AG09309 (cell line): ENCODE measurements around the gene ADAMTS4.

ENCODE experiments used
- DNase-seq: peaks from one replicate; pipeline ENCODE4 v3.0.0-alpha.2; 2010; ENCODE audit warnings: low read depth
- H3K4me3 ChIP-seq: 2 replicates; pipeline ENCODE4 v1.5.1; 2011; ENCODE audit warnings: mild to moderate bottlenecking, low read depth, low read length, moderate library complexity; ENCODE audit not compliant: control insufficient read depth
- TF ChIP-seq, protein P1 (sequence below): IDR thresholded peaks from 2 replicates; pipeline ENCODE4 v1.5.1; 2011; ENCODE audit warnings: mild to moderate bottlenecking, low read depth, low read length, inconsistent platforms; ENCODE audit not compliant: insufficient read depth, control insufficient read depth; ENCODE audit errors: missing control alignments

The ADAMTS4 gene

DNA sequence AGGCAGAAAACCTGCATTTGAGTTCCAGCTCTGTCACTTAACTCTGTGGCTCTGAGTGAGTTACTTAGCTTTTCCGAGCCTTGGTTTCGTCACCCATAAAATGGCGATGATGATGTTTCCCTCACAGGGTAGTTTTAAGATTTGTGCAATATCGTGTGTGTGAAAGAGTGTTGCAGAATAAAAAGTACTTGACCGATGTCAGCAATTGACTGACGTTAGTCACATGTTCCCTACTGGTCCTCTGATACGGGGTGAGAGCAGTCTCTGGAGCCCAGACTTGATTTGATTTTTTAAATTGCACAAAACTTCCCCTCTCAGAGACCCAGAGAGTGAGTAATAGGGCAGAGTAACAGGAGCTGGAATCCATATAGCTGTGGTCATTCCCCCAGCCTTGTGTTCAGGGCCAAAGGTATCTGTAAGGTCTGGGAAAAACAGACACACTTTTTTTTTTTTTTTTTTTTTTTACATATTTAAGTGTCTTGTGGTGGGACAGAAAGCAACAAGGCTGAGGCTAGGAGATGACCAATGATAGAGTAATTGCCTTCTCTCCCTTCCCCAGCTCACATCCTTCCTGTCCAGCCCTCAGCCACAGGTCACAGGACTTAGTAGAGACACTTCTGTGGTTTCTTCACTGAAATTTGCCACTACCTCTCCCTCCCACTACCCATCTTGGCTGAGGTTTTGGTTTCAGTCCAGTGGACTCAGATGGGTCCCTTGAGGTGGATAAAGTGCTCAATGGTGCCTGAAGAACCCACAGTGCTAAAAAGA lies 18.3 kb upstream of the ADAMTS4 start:
- peak; percentile 57 for DNase-seq
- no peak overlapping the region for H3K4me3 ChIP-seq
- TF ChIP-seq, protein P1, sequence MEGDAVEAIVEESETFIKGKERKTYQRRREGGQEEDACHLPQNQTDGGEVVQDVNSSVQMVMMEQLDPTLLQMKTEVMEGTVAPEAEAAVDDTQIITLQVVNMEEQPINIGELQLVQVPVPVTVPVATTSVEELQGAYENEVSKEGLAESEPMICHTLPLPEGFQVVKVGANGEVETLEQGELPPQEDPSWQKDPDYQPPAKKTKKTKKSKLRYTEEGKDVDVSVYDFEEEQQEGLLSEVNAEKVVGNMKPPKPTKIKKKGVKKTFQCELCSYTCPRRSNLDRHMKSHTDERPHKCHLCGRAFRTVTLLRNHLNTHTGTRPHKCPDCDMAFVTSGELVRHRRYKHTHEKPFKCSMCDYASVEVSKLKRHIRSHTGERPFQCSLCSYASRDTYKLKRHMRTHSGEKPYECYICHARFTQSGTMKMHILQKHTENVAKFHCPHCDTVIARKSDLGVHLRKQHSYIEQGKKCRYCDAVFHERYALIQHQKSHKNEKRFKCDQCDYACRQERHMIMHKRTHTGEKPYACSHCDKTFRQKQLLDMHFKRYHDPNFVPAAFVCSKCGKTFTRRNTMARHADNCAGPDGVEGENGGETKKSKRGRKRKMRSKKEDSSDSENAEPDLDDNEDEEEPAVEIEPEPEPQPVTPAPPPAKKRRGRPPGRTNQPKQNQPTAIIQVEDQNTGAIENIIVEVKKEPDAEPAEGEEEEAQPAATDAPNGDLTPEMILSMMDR, result no peak

DNA sequence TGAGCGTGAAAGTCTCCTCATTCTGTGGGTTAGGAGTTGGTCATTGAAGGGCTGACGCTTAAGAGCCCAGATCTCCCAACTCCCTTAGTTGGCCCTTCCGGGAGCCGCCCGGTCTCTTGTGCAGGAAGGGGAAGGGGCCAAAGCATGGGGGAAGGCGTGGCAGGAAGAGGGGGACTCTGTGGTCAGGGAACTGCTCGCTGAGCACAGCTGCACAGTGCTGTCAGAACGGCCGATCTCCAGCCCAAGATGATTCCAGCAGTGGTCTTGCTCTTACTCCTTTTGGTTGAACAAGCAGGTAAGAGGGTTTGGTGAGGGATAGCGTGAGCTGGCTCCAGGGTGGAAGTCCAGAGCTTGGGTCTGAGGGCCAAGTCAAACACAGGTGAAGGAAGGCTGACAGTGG lies 16.2 kb upstream of the ADAMTS4 start, which contains the start of gene FCER1G:
TSS of gene FCER1G (plus strand) at position 220 of the 400 bp plus-strand sequence. CDS start at position 247, 27 bp downstream.
- no peak for DNase-seq
- H3K4me3 ChIP-seq, result no peak within 1 kb of the TSS
- TF ChIP-seq, protein P1, result no peak

DNA sequence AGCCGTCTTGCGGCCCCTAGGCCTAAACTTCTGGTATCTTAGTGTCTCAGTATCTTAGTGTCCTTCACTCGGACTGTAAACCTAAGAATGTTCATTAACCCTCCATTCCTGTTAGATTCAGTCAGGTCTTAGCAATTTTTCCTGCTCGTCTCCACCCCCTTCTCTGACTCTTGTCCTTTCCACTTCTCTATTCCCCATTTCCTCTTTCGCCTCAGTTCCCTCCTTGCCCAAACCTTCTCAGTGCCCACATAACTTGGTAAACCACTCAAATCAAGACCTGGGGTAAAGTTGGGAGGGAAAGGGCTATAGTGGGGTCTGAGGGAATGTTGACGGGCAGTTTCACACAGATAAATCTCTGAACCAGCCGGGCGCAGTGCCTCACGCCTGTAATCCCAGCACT lies 15.5 kb upstream of the ADAMTS4 start:
- TF ChIP-seq, protein P1, result no peak
- no peak overlapping the region for H3K4me3 ChIP-seq
- no peak for DNase-seq

DNA sequence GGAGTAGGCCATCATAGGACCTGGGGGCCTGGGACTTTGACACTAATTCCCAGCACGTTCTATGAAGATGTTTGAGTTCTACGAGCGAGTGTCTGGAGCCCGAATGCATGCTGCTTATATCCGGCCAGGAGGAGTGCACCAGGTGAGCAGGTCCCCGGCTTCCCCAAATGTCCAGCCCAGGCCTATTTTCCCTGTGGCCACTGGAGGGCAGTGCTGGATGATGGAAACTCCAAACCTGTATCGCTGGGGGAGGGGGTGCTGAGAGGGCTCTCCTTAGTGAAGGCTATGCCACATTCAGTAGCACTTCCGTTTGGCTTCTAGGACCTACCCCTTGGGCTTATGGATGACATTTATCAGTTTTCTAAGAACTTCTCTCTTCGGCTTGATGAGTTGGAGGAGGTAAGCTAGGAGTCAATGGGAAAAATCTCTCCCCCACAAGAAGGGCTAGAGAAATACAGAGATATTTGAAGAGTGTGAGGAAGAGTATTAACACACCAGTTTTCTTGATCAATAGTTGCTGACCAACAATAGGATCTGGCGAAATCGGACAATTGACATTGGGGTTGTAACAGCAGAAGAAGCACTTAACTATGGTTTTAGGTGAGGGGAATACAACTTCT lies 11.0 kb upstream of the ADAMTS4 start:
- TF ChIP-seq, protein P1, result peak; percentile 93
- no peak for DNase-seq
- H3K4me3 ChIP-seq, result no peak overlapping the region

DNA sequence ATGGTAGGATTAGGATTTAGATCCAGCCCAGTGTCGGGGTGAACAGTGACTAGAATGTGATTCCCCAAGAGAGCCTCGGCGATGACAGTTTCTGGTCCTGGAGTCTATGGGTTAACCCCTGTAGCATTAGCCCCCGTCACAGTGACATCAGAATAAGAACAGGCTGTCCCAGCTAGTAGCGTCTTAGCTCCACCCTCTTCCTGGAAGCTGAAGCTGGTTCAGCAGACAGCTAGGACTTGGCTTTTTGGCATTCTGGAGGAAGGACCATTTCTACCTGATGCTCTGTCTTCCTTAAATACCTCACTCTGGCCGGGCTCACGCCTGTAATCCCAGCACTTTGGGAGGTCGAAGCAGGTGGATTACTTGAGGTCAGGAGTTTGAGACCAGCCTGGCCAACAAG lies 8.3 kb upstream of the ADAMTS4 start:
- no peak for DNase-seq
- H3K4me3 ChIP-seq, result no peak overlapping the region
- TF ChIP-seq, protein P1, result no peak

DNA sequence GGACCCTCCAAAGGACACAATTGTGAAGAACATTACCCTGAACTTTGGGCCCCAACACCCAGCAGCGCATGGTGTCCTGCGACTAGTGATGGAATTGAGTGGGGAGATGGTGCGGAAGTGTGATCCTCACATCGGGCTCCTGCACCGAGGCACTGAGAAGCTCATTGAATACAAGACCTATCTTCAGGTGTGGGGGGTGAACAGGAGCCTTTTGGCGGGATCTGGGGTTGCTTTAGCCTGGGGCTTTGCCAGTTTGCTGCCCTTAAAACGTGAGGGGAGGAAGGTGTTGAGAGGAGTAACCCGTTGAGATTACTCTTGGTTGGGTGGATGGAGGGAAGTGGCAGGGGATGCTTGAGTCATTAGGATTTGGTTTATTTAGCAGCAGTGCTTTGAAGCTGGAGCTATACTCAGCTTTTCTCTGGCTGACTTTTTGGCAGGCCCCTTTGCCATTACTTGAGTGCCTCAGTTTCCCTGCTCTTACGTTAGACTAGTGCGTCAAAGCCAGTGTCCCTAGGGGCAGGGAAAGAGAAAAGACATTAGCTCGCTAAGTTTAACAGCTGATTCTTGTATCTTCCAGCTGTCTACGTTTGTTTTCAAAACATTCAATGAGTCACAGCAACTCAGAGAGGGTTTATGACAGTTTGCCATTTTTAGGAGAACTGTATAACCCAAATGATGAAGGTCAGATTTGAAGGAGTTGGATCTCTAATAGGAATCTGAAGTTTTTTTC lies 7.7 kb upstream of the ADAMTS4 start:
- TF ChIP-seq, protein P1, result no peak
- no peak overlapping the region for H3K4me3 ChIP-seq
- no peak for DNase-seq
